Calu3 (cell line): ENCODE measurements around the gene SLIT3. TPM values are rescaled to one million over a fixed set of nuclear protein-coding genes. Genes with fewer than 3 reads are reported as not detected.

Experiments used
- BruUV-seq: library from RNA; stranded (reverse); fragments of 400-500 nt; replicated peaks from 2 replicates; lab custom pipeline; 2021; lab: Mats Ljungman, UMichigan
- CTCF ChIA-PET: fragments of 300-600 bp; sonication (Branson Sonifier 250); formaldehyde crosslinking; loops from one replicate; lab custom pipeline; 2022; ENCODE audit warnings: antibody characterized with exemption; lab: Charles Lee
- DNase-seq: peaks from one replicate; pipeline ENCODE4 v3.0.0; 2022
- H3K27ac Mint-ChIP-seq: one replicate; pipeline ENCODE4 v1.8.0; 2022; ENCODE audit warnings: mixed read lengths; ENCODE audit not compliant: unreplicated experiment
- H3K27me3 Mint-ChIP-seq: one replicate; pipeline ENCODE4 v1.8.0; 2022; ENCODE audit warnings: mixed read lengths; ENCODE audit not compliant: unreplicated experiment
- H3K36me3 Mint-ChIP-seq: one replicate; pipeline ENCODE4 v1.8.0; 2022; ENCODE audit warnings: mild to moderate bottlenecking, moderate library complexity, mixed read lengths; ENCODE audit not compliant: insufficient read depth, unreplicated experiment
- H3K4me1 Mint-ChIP-seq: one replicate; pipeline ENCODE4 v1.8.0; 2022; ENCODE audit warnings: mild to moderate bottlenecking, low read depth, mixed read lengths; ENCODE audit not compliant: unreplicated experiment
- H3K4me3 Mint-ChIP-seq: one replicate; pipeline ENCODE4 v1.8.0; 2022; ENCODE audit warnings: mild to moderate bottlenecking, low read depth, moderate library complexity, mixed read lengths; ENCODE audit not compliant: unreplicated experiment
- H3K9me3 Mint-ChIP-seq: one replicate; pipeline ENCODE4 v1.8.0; 2022; ENCODE audit warnings: low read depth, mixed read lengths; ENCODE audit not compliant: unreplicated experiment
- intact Hi-C: fragments of 100-400 bp; cut with micrococcal nuclease; formaldehyde crosslinking; loops from one replicate; pipeline ENCODE4 v1.10.0; 2022; ENCODE audit not compliant: unreplicated experiment
- total RNA-seq: library from RNA; stranded (reverse); gene quantifications from 2 replicates; pipeline ENCODE4 v1.2.3, GENCODE V29; 2022
- TF ChIP-seq, protein P1 (sequence below): fragments of 200-600 bp; IDR thresholded peaks from one replicate; pipeline ENCODE4 v1.8.0; 2022; ENCODE audit warnings: antibody characterized with exemption; ENCODE audit not compliant: unreplicated experiment

Gene SLIT3
- total RNA-seq, 1 experiment from 2014 or later: not detected

DNA sequence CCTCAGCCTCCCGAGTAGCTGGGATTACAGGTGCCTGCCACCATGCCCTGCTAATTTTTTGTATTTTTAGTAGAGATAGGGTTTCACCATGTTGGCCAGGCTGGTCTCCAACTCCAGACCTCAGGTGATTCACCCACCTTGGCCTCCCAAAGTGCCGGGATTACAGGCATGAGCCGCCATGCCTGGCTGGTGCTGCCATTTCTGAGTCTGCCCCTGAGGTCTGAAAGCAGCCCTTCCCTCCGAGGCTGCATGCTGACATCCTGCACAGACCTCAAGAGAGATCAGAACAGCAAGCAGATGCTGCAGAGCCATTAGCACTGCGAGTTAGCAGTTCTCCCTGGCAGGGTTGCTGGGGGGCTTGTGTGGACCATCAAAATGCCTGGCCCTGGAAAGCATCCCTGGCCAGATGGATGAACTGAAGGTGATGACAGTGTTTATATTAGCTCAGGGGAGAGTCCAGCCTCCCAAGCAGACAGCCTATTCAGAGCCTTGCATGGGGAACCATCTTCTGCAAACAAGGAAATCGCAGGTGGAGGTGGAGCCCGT lies 545.3 kb downstream of the SLIT3 start:
- intact Hi-C loops: no loop called here
- Mint-ChIP-seq H3K4me3 (no peak overlapping the region), H3K9me3 (no peaks in the 10 kb centered on the region), H3K4me1 (peaks cover 8% of the 10 kb centered on the region), H3K27me3 (peaks cover 71% of the 10 kb centered on the region), H3K36me3 (no peaks in the 10 kb centered on the region), H3K27ac (no peak overlapping the region)
- CTCF ChIA-PET: no interaction called here
- BruUV-seq: no TSS peak
- TF ChIP-seq, protein P1, sequence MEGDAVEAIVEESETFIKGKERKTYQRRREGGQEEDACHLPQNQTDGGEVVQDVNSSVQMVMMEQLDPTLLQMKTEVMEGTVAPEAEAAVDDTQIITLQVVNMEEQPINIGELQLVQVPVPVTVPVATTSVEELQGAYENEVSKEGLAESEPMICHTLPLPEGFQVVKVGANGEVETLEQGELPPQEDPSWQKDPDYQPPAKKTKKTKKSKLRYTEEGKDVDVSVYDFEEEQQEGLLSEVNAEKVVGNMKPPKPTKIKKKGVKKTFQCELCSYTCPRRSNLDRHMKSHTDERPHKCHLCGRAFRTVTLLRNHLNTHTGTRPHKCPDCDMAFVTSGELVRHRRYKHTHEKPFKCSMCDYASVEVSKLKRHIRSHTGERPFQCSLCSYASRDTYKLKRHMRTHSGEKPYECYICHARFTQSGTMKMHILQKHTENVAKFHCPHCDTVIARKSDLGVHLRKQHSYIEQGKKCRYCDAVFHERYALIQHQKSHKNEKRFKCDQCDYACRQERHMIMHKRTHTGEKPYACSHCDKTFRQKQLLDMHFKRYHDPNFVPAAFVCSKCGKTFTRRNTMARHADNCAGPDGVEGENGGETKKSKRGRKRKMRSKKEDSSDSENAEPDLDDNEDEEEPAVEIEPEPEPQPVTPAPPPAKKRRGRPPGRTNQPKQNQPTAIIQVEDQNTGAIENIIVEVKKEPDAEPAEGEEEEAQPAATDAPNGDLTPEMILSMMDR: no peak
- DNase-seq: no peak

DNA sequence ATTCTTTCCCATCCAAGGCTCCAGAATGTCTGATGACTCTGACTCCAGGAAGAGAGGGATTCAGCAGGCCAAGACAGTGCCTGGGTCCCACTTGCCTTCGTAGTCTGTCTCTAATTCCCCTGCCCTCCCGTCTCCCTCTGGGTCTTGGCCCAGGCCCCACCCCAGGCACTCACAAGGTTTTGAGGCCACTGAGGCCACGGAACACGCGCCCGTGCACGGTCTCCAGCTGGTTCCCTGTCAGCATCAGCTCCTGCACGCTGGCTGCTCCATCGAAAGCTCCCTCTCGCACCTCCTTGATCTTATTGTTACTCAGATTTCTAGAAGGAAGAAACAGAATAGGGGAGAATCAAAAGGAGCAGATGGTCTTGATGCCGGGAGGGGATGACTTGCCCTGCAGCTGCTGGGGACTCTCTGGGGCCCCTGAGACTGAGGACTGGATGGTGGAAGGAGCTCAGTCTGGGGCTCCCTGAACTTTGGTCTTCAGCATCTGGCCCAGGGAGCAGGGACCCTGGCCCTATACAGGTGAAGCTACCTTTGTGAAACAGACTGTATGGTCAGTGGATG lies 547.2 kb downstream of the SLIT3 start:
- DNase-seq: no peak
- Mint-ChIP-seq H3K27me3 (peaks cover 89% of the 10 kb centered on the region), H3K9me3 (no peaks in the 10 kb centered on the region), H3K36me3 (no peaks in the 10 kb centered on the region), H3K4me3 (no peak overlapping the region), H3K4me1 (peaks cover 8% of the 10 kb centered on the region), H3K27ac (no peak overlapping the region)
- intact Hi-C loops: no loop called here
- TF ChIP-seq, protein P1: no peak
- CTCF ChIA-PET: no interaction called here
- BruUV-seq: no TSS peak

DNA sequence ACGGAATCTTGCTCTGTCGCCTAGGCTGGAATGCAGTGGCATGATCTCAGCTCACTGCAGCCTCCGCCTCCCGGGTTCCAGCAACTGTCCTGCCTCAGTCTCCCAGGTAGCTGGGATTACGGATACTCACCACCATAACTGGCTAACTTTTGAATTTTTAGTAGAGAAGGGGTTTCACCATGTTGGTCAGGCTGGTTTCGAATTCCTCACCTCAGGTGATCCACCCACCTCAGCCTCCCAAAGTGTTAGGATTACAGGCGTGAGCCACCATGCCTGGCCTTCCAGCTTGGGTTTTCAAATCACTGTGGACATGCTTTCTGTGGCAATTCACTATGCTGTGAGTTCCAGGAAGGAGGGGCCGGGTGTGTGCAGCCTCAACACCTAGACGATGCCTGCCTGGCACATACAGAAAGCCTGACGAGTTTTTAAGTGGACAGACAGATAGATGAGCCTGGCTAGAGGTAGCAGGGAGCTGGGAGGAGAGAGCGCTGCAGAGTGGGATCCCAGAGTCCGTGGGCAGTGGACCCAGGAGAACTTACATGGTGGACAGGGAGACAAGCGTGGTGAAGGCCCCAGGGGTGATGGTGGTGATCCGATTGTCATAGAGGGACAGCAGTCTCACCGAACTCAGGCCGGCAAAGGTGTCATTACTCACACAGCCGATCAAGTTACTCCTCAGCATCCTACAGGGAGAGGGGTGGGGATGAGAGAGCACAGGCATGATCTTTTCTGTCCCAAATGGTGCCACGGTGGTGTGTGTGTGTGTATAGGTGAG lies 548.3 kb downstream of the SLIT3 start:
- BruUV-seq: no TSS peak
- no peak for DNase-seq
- Mint-ChIP-seq H3K27me3 (peaks cover 94% of the 10 kb centered on the region), H3K4me3 (no peak overlapping the region), H3K27ac (no peak overlapping the region), H3K9me3 (no peaks in the 10 kb centered on the region), H3K36me3 (no peaks in the 10 kb centered on the region), H3K4me1 (peaks cover 4% of the 10 kb centered on the region)
- intact Hi-C loops: no loop called here
- CTCF ChIA-PET: no interaction called here
- TF ChIP-seq, protein P1: no peak

DNA sequence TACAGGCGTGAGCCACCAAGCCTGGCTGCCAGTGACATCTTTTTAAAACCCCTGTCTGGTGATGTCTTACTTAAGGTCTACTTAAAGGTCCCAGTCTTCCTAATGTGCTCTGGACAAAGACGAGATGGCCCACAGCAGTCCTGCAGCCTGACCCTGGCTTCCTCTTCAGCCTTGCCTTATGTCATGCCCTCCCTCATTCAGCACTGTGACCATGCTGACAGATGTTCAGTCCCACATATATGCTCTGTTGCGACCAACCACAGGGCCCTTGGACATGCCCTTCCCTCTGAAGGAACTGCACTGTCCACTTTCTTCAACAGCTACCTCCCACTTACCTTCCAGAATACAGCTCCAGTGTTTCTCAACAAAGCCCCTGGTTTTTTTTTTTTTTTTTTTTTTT lies 548.9 kb downstream of the SLIT3 start:
- Mint-ChIP-seq H3K27ac (no peak overlapping the region), H3K4me1 (no peaks in the 10 kb centered on the region), H3K27me3 (peaks cover 94% of the 10 kb centered on the region), H3K4me3 (no peak overlapping the region), H3K36me3 (no peaks in the 10 kb centered on the region), H3K9me3 (no peaks in the 10 kb centered on the region)
- BruUV-seq: no TSS peak
- intact Hi-C loops: no loop called here
- CTCF ChIA-PET: interaction anchor here (0.7 kb wide), 1 partner anchor 310 kb away, joined by 4 read pairs; no protein-coding TSS in a partner anchor
- DNase-seq: no peak
- TF ChIP-seq, protein P1: no peak
